A673 (cell line): Measurements from ENCODE around the gene KLF16. TPM values are rescaled to one million over a fixed set of nuclear protein-coding genes. Genes with fewer than 3 reads are reported as not detected.

Source experiments
- BruUV-seq: library from RNA; stranded (reverse); fragments of 400-500 nt; replicated peaks from 2 replicates; lab custom pipeline; 2021; lab: Mats Ljungman, UMichigan
- CTCF ChIA-PET: fragments of 300-600 bp; sonication (Branson Sonifier 250); formaldehyde crosslinking; loops from one replicate; lab custom pipeline; 2022; ENCODE audit warnings: antibody characterized with exemption; lab: Charles Lee
- POLR2A ChIA-PET: fragments of 300-600 bp; sonication (Branson Sonifier 250); formaldehyde crosslinking; loops from one replicate; lab custom pipeline; 2022; ENCODE audit warnings: antibody characterized with exemption; ENCODE audit not compliant: low non-redundant PET; lab: Charles Lee
- DNase-seq: peaks from one replicate; pipeline ENCODE4 v3.0.0-alpha.2; 2015; ENCODE audit warnings: low spot score
- H3K27ac ChIP-seq: fragments of 200-600 bp; sonication (generic); 2 replicates; pipeline ENCODE4 v1.5.1; 2016; ENCODE audit warnings: mixed run types, low read depth, mild to moderate bottlenecking, mixed read lengths, antibody characterized with exemption, low read length; ENCODE audit not compliant: poor library complexity, severe bottlenecking
- H3K27me3 ChIP-seq: fragments of 200-600 bp; sonication (generic); replicated peaks from 2 replicates; pipeline ENCODE4 v1.6.1; 2017; ENCODE audit warnings: mixed run types, low read depth, mild to moderate bottlenecking, mixed read lengths, antibody characterized with exemption, low read length; ENCODE audit not compliant: insufficient read depth, poor library complexity
- H3K36me3 ChIP-seq: fragments of 200-600 bp; sonication (generic); 2 replicates; pipeline ENCODE4 v1.6.1; 2016; ENCODE audit warnings: mixed run types, mild to moderate bottlenecking, mixed read lengths, antibody characterized with exemption, low read length; ENCODE audit not compliant: insufficient read depth, poor library complexity, severe bottlenecking
- H3K4me1 ChIP-seq: fragments of 200-600 bp; sonication (generic); 2 replicates; pipeline ENCODE4 v1.6.1; 2017; ENCODE audit warnings: mixed run types, mild to moderate bottlenecking, mixed read lengths, antibody characterized with exemption, low read length; ENCODE audit not compliant: insufficient read depth, poor library complexity, severe bottlenecking
- H3K4me3 ChIP-seq: fragments of 200-600 bp; sonication (generic); 2 replicates; pipeline ENCODE4 v1.5.1; 2016; ENCODE audit warnings: low read depth, mixed run types, mild to moderate bottlenecking, mixed read lengths, low read length; ENCODE audit not compliant: poor library complexity, severe bottlenecking
- H3K9me3 ChIP-seq: fragments of 200-600 bp; sonication (generic); 2 replicates; pipeline ENCODE4 v1.6.1; 2016; ENCODE audit warnings: mixed run types, low read depth, mild to moderate bottlenecking, mixed read lengths, antibody characterized with exemption, low read length; ENCODE audit not compliant: poor library complexity, severe bottlenecking
- CTCF ChIP-seq: fragments of 300-800, 200-600 bp; sonication (generic); conservative IDR thresholded peaks from 2 replicates; pipeline ENCODE4 v1.5.1; 2017; ENCODE audit warnings: low read depth, mild to moderate bottlenecking, antibody characterized with exemption, low read length, moderate library complexity, mixed read lengths
- EZH2 ChIP-seq: fragments of 200-600 bp; sonication (generic); IDR thresholded peaks from 2 replicates; pipeline ENCODE4 v1.6.1; 2017; ENCODE audit warnings: borderline replicate concordance, low read depth, mild to moderate bottlenecking, mixed read lengths, antibody characterized with exemption, low read length; ENCODE audit not compliant: poor library complexity, severe bottlenecking
- intact Hi-C: fragments of 100-400 bp; cut with micrococcal nuclease; formaldehyde crosslinking; loops from one replicate; pipeline ENCODE4 v1.10.0; 2022; ENCODE audit not compliant: unreplicated experiment
- total RNA-seq: library from RNA; stranded (reverse); gene quantifications from 2 replicates; pipeline ENCODE4 v1.2.3, GENCODE V29; 2021

The KLF16 gene
- total RNA-seq, 1 experiment from 2014 or later, result 46.8 TPM

- peaks cover 40% of the 10 kb centered on the region for H3K36me3 ChIP-seq
- no peak for DNase-seq
- no peak for TF ChIP-seq EZH2
- TF ChIP-seq CTCF, result no peak
- no peak overlapping the region for H3K27ac ChIP-seq
- H3K9me3 ChIP-seq, result no peaks in the 10 kb centered on the region
- H3K4me3 ChIP-seq, result no peak overlapping the region
- no peaks in the 10 kb centered on the region for H3K4me1 ChIP-seq
- POLR2A ChIA-PET, result no interaction called here
- H3K27me3 ChIP-seq, result no peaks in the 10 kb centered on the region
- no TSS peak for BruUV-seq
- intact Hi-C loops, result no loop called here
- CTCF ChIA-PET, result interaction anchor here (1.0 kb wide), 1 partner anchor 277 kb away, joined by 3 read pairs; no protein-coding TSS in a partner anchor
These were observed 40.4 kb downstream of the KLF16 start for GRCh38 chr19:1823020-1823419.

GRCh38 chr19:1822210-1822609 is 41.2 kb downstream of the KLF16 start:
- Histone ChIP-seq H3K4me1 (no peaks in the 10 kb centered on the region), H3K36me3 (peaks cover 42% of the 10 kb centered on the region), H3K9me3 (no peaks in the 10 kb centered on the region), H3K27me3 (no peaks in the 10 kb centered on the region), H3K27ac (no peak overlapping the region), H3K4me3 (no peak overlapping the region)
- intact Hi-C loops, result no loop called here
- no TSS peak for BruUV-seq
- DNase-seq, result no peak
- TF ChIP-seq EZH2 (no peak), CTCF (no peak)
- ChIA-PET CTCF (interaction anchor here (0.6 to 1.0 kb wide), 2 partner anchors 276 to 319 kb away, joined by 3 to 5 read pairs; no protein-coding TSS in a partner anchor), POLR2A (no interaction called here)

DNA sequence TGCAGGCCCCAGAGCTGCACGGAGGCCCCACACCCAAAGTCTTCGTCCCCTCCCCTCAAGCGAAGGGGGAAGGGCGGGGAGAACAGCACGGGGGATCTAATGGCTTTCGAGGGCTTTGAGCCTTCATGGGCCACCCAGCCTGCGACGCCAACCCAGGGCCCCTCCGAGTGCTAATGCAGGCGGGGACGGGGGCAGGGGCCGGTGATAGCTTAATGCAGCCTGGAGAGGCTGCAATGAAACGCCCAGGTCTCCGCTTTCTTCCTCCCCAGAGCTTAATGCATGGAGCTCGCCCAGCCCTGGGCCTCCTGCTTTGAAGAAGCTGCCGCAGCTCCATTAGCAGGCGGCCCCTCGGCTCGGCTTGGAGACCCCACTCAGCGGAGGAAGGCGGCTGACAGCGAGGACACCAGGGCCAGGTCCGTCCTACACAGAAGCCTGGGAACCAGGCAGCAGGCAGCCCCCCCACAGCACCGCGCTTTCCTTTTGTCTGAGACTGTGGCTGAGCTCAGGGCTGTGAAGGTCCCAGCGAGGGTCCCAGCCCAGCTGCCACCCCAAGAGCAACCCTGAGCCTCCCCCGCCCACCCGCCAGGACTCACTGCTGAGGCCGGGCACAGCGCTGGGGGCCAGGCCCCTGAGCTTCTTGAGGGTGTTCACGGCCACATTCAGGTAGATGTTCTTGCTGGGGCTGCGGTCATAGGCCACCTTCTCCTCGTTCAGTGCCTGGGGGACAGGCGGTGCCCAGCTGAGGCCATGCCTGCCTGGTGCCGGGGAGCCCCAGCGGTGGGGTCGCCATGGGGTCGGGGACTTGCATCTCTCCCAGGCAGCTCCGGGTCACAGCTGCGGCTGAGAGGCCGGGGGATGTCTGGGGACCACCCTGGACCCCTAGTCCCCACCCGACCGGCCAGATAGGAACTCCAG is 43.8 kb downstream of the KLF16 start:
- Histone ChIP-seq H3K36me3 (peaks cover 60% of the 10 kb centered on the region), H3K27me3 (no peaks in the 10 kb centered on the region), H3K4me3 (no peak overlapping the region), H3K9me3 (no peaks in the 10 kb centered on the region), H3K4me1 (no peaks in the 10 kb centered on the region), H3K27ac (no peak overlapping the region)
- intact Hi-C loops, result loop anchor here (10.0 kb wide), 1 partner anchor 275 kb away; no protein-coding TSS in a partner anchor
- ChIA-PET CTCF (interaction anchor here (0.6 kb wide), 1 partner anchor 240 kb away, joined by 7 read pairs; no protein-coding TSS in a partner anchor), POLR2A (no interaction called here)
- DNase-seq, result no peak
- BruUV-seq, result no TSS peak
- TF ChIP-seq EZH2, result no peak
- no peak for TF ChIP-seq CTCF
